AG09309 (cell line): ENCODE measurements around the gene GFI1.
A peak's percentile ranks its signal among the peaks of the same experiment; 100 is the strongest.
"Not testable (repeated sequence)": the region's sequence is repeated elsewhere in the genome, so short reads cannot be mapped to it uniquely, and the experiment has no call there.

ENCODE experiments used
- DNase-seq: peaks from one replicate; pipeline ENCODE4 v3.0.0-alpha.2; 2010; ENCODE audit warnings: low read depth
- H3K4me3 ChIP-seq: 2 replicates; pipeline ENCODE4 v1.5.1; 2011; ENCODE audit warnings: mild to moderate bottlenecking, low read depth, low read length, moderate library complexity; ENCODE audit not compliant: control insufficient read depth
- TF ChIP-seq, protein P1 (sequence below): IDR thresholded peaks from 2 replicates; pipeline ENCODE4 v1.5.1; 2011; ENCODE audit warnings: mild to moderate bottlenecking, low read depth, low read length, inconsistent platforms; ENCODE audit not compliant: insufficient read depth, control insufficient read depth; ENCODE audit errors: missing control alignments

GFI1 gene

GRCh38 chr1:92486251-92487077, at the start of gene GFI1:
Gene GFI1, minus strand, starts transcription at chr1:92486925. Its CDS starts 3,438 bp downstream, at chr1:92483487.
- DNase-seq: no peak
- TF ChIP-seq, protein P1, sequence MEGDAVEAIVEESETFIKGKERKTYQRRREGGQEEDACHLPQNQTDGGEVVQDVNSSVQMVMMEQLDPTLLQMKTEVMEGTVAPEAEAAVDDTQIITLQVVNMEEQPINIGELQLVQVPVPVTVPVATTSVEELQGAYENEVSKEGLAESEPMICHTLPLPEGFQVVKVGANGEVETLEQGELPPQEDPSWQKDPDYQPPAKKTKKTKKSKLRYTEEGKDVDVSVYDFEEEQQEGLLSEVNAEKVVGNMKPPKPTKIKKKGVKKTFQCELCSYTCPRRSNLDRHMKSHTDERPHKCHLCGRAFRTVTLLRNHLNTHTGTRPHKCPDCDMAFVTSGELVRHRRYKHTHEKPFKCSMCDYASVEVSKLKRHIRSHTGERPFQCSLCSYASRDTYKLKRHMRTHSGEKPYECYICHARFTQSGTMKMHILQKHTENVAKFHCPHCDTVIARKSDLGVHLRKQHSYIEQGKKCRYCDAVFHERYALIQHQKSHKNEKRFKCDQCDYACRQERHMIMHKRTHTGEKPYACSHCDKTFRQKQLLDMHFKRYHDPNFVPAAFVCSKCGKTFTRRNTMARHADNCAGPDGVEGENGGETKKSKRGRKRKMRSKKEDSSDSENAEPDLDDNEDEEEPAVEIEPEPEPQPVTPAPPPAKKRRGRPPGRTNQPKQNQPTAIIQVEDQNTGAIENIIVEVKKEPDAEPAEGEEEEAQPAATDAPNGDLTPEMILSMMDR: no peak
- peak within 1 kb of the TSS; percentile 37 for H3K4me3 ChIP-seq

GRCh38 chr1:92532371-92532770, 45.6 kb upstream of the GFI1 start:
- not testable (repeated sequence) for DNase-seq, H3K4me3 ChIP-seq

DNA sequence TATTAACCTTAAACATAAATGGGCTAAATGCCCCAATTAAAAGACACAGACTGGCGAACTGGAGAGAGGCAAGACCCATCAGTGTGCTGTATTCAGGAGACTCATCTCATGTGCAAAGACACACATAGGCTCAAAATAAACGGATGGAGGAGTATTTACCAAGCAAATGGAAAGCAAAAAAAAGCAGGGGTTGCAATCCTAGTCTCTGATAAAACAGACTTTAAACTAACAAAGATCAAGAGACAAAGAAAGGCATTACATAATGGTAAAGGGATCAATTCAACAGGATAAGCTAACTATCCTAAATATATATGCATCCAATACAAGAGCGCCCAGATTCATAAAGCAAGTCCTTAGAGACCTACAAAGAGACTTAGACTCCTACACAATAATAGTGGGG, 45.2 kb upstream of the GFI1 start:
- not testable (repeated sequence) for DNase-seq, H3K4me3 ChIP-seq

DNA sequence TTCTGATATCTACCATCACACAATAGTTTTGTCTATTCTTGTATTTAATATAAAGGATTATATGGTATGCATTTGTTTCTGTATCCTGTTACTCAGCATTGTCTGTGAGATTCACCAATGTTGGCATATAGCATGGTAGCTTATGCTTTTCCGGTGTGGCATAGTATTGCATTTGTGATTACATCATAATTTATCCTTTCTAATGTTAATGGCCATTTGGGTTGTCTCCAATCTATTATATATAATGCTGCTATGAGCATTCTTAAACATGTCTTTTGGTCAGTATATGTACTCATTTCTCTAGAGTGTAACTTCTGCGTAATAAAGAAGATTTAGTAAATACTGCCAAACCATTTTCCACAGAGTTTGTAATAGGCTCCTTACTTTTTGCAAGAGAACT, 40.9 kb upstream of the GFI1 start:
- TF ChIP-seq, protein P1: no peak
- no peak for DNase-seq
- H3K4me3 ChIP-seq: no peak overlapping the region

DNA sequence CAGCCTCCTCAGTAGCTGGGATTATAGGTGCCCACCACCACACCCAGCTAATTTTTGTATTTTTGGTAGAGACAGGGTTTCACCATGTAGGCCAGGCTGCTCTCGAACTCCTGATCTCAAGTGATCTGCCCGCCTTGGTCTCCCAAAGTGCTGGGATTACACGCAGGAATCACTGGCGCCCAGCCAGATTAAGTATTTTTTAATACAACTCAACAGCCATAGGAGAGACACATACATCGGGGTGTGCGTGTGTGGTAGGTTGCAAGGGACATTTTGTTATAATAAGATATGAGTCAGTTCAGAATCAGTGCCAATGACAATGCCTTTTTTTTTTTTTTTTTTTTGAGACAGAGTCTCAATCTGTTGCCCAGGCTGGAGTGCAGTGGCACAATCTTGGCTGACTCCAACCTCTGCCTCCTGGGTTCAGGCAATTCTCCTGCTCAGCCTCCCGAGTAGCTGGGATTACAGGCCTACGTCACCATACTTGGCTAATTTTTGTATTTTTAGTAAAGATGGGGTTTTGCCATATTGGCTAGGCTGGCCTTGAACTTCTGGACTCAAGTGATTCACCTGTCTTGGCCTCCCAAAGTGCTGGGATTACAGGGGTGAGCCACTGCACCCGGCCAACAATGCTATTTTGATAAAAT, 38.3 kb upstream of the GFI1 start:
- DNase-seq, H3K4me3 ChIP-seq: not testable (repeated sequence)

- DNase-seq: no peak
- TF ChIP-seq, protein P1: no peak
- H3K4me3 ChIP-seq: no peak overlapping the region
Observed at GRCh38 chr1:92519043-92519442, 32.3 kb upstream of the GFI1 start.

GRCh38 chr1:92516574-92516973, 29.8 kb upstream of the GFI1 start:
- DNase-seq: no peak
- TF ChIP-seq, protein P1: no peak

GRCh38 chr1:92515796-92516201, 29.1 kb upstream of the GFI1 start:
- no peak overlapping the region for H3K4me3 ChIP-seq
- DNase-seq: no peak

More at GRCh38 chr1:92516574-92516973, 29.8 kb upstream of the GFI1 start:
- no peak overlapping the region for H3K4me3 ChIP-seq

More at GRCh38 chr1:92515796-92516201, 29.1 kb upstream of the GFI1 start:
- TF ChIP-seq, protein P1: no peak
